ENCODE measurements around the gene MRPL53. TPM values are rescaled to one million over a fixed set of nuclear protein-coding genes. Genes with fewer than 3 reads are reported as not detected.
A peak's percentile ranks its signal among the peaks of the same experiment; 100 is the strongest.

The MRPL53 gene
- total and polyA plus RNA-seq, 9 of the 15 experiments (the other 6 are each of a cell fraction or from before 2014, with no cell fraction given) = 11.5 to 87.9 (median 41.1) TPM

GRCh38 chr2:74507145-74507925 lies 34.9 kb upstream of the MRPL53 start, which contains the start of gene PCGF1 (continued):
- TF ChIP-seq POU5F1 (IDR thresholded peaks at IDR 0.05; ENCODE audit: borderline replicate concordance, low read depth, low read length, partially characterized antibody) (peak; percentile 55), XRCC3 (IDR thresholded peaks at IDR 0.05) (no peak), SREBF1 (IDR thresholded peaks at IDR 0.05; ENCODE audit: borderline replicate concordance, low read depth, low read length) (no peak), MCM5 (IDR thresholded peaks at IDR 0.05; ENCODE audit: low read depth) (no peak), ZNF584 (CRISPR knock-in tag; IDR thresholded peaks at IDR 0.05; ENCODE audit: low read depth) (no peak), ZNF609 (CRISPR knock-in tag; IDR thresholded peaks at IDR 0.05; ENCODE audit: borderline replicate concordance) (0 out of 2 replicates have a peak, but pooled peaks have one; percentile 27), KAT7 (CRISPR knock-in tag; IDR thresholded peaks at IDR 0.05; ENCODE audit: borderline replicate concordance) (0 out of 2 replicates have a peak, but pooled peaks have one; percentile 54), ZBTB40 (IDR thresholded peaks at IDR 0.05) (peak; percentile 90), ZBTB40 (CRISPR knock-in tag; IDR thresholded peaks at IDR 0.05) (no peak), PHB2 (IDR thresholded peaks at IDR 0.05; ENCODE audit: low read depth) (no peak), ZBTB8A (IDR thresholded peaks at IDR 0.05; ENCODE audit: partially characterized antibody) (no peak), KLF1 (tag; IDR thresholded peaks at IDR 0.05) (peak; percentile 83)
